ENCODE measurements around the gene BRIP1.

GRCh38 chr17:61734012-61734411, 129.3 kb downstream of the BRIP1 start:
- TF ChIP-seq ZNF2 (tag by site-specific recombination; IDR thresholded peaks at IDR 0.05) (no peak), CTCF (tag by site-specific recombination; IDR thresholded peaks at IDR 0.05) (no peak), WT1 (tag by site-specific recombination; IDR thresholded peaks at IDR 0.05) (no peak), ZBTB8A (tag by site-specific recombination; IDR thresholded peaks at IDR 0.05) (no peak), ZNF518A (tag by site-specific recombination; conservative IDR thresholded peaks at IDR 0.05; ENCODE audit: low read depth) (no peak), ZNF274 (IDR thresholded peaks at IDR 0.05; ENCODE audit: low read length) (no peak), ZNF274 (tag by site-specific recombination; IDR thresholded peaks at IDR 0.05; ENCODE audit: borderline replicate concordance) (no peak), ZBTB21 (tag by site-specific recombination; IDR thresholded peaks at IDR 0.05) (no peak), ZNF768 (tag by site-specific recombination; IDR thresholded peaks at IDR 0.05) (no peak)
